NCI-H226 (cell line): ENCODE results near the gene CROCC.

Source experiments
- DNase-seq: peaks from one replicate; pipeline ENCODE4 v3.0.0-alpha.2; 2015

CROCC gene

DNA sequence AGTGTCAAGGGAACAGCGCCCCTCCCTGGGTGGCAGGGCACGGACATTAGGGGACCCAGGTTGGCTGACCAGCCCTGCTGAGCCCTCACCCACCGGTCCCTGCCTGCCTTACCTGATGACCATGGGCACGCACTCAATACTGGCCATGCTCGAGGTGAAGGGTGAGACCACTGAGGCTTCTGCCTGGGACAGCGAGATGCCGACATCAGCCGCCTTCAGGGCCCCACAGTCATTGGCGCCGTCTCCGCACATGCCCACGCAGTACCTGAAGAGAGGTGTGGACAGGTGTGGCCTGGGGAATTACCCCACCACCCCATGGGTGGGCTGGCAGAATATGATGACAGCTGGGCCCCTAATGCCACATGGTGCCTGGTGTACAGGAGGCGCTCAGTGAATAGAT lies 66.5 kb downstream of the CROCC start:
- DNase-seq = no peak

DNA sequence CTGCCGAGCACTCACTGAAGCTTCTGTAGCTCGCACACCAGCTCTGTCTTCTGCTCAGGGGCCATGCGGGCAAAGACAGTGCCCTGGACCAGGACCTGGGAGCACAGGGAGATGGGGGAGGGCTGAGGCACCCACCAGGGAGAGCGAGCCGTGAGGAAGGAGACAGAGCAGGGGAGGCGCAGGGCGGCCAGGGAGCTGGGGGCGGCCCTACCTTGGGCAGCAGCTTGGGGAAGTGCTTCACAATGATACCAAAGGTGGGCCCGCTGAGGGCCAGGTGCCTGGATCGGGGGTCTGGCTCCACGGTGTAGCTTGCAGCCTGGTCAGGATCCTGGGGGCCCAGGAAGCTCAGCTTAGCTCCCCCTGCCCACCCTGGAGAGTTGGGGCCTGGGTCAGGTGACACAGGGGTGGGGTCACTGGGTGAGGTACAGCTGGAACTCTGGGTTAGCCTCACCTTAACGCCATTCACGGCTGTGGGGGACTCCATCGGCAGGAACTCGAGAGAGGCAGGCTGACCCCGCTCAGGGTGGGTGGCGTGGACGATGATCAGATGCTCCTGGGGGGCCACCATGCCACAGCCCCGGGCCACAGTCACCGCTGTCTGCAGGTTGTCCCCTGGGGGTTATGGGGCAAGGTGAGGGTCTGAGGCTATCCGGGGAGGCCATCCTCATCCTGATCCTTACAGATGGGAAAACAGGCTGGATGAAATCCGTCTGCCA lies 68.1 kb downstream of the CROCC start:
- no peak for DNase-seq

DNA sequence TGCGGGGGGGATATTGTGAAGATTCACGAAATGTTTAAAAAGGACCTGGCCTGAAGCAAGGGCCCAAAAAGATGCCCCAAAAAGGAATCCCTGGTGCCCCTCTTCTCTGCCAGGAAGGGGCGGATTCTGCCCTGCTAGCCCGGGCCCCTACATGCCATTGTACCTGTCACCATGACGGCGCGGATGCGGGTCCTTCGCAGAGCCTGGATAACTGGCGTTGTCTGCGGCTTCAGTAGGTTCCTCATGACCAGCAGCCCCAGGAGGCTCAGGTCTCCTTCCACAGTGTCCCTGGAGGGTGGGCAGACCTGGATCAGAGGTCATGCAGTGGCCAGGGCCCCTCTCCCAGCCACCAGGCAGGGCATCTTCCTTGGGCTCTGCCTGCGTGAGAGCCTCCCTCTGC lies 69.8 kb downstream of the CROCC start:
- no peak for DNase-seq

DNA sequence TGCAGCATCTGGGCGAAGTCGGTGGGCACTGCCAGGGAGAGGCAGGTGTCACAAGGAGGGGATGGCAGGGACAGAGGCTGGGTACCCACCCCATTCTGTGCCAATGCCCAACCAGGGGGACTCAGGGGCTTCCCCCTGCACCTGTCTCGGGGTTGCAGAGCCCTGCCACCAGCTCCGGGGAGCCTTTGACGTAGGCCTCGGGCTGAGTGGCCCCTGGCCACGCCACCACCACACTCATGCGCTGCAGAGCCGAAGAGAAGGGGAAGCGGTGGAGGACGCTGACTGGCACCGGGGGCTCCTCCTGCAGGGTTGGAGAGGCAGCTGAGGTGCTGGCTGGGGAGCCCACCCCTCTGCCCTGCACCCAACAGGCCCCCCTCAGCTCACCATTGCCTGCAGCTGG lies 70.4 kb downstream of the CROCC start:
- no peak for DNase-seq

DNA sequence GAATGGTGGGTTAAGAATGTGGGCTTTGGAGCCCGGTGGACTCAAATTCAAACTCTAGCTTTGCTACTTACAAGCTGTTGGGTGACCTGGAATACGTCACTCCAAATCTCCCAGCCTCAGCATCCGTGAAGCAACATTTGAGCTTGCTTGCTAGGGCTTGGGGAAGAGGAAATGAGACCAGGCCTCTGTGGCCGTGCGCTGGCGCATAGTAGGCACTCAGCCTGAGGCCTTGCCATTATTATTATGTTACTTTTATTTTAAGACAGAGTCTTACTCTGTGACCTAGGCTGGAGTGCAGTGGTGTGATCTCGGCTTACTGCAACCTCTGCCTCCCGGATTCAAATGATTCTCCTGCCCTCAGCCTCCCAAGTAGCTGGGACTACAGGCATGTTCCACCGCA lies 70.9 kb downstream of the CROCC start:
- DNase-seq = no peak

DNA sequence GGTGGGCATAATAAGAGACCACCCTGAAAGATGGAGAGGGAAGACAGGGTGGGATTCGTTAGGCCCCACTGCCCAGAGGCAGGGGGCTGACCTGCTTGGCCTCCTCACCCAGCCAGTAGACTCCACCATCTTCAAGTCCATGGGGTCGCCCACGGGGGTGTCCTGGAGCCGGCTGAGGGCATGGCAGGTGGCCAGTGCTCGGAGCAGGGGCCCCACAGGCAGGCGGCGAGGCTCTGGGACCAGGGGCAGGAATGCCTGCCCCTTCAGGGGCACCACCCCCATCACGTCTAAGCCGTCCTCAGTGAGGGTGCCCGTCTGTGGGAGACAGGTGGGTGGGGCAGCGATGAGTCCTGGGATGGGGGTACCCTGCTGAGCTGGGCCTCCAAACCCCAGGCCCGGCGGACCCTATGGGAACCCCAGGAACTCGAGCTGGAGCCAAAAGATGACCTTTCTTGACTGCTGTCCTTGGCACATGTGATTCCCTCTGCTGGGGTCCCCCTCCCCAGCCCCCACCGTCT lies 71.8 kb downstream of the CROCC start:
- no peak for DNase-seq

DNA sequence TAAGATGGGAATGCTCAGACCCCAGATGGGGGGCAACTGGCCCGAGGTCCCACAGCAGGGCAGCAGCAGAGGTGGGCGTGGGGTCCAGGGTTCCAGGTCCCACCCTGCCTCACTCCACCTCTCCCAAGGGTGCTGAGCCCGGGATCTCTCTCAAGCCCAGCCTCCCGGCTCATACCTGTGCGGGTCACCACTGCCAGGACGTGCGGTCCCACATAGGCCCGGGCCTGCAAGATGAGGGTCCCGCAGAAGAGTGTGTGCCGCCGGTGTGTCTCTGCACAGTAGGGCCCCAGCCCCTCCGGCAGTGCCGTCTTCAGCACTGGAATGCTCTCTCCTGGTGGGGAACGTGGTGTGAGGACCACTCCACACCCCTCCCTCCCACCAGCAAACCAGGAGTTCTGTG lies 75.1 kb downstream of the CROCC start:
- DNase-seq = no peak

DNA sequence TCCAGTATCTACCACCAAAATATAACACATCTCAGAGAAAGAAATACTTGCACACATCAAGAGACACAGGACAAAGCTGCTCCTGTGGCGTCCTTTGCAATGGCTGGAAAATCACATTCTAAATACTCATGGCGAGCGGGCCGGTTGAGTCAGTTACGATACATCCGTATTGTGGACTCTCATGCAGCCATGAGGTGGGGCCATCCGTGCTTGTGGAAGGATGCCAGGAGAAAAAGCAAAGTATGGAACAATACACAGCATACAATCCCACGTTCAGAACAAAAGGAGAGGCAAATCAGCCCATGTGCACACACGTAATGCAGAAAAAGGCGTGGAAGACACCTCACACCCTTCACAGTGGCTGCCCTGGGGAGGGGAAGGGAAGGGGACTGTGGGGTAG lies 76.9 kb downstream of the CROCC start:
- no peak for DNase-seq

DNA sequence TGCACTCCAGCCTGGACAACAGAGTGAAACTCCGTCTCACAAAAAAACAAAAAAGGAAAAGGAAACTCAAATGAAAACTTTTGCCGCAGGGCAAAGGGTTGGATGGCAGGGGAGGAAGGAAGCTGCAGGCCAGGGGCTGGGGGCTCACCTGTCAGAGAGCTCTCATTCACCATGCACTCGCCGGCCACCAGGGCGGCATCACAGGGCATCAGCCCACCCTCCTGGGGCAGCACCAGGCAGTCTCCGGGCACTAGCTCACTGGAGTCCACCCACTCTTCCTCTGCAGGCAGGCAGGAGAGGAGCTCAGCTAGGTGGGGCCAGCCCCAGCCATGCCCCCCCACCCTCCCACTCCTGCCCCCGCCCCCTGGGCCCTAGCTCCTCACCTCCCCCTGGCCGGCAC lies 78.1 kb downstream of the CROCC start:
- DNase-seq = no peak

DNA sequence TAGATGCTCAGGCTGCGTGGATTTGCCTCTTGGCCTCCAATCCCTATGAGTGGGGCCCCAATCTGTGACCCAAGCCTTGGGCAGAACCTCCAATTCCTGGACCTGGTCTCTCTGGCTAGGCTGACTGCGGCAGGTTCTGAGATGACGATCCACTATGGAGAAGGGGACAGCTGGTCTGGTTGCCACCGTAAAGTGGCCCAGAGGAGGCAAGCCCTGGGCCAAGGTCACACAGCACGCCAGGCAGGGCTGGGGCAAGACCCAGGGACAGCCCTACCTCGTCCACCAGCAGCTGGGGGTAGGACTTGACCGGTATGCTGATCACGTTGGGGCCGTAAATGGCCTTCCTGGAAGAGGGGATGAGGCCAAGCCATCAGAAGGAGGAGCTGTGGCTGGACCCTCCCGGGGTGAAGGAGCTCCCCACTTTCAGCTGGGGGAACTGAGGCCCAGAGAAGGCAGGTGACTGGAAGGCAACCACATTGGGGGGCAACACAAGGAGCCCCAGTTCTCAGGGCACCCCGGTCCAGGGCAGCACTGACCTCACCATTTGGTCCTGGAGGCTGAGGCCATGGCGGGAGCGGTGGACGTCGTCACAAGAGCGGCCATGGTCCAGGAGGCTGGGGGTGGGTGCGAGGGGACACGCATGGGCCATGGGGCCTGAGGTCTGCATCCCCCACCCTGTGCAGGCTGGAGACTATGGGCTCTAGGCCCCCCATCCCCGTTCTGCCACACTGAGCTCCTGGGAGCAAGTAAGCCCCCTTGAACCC lies 80.2 kb downstream of the CROCC start:
- DNase-seq = no peak

DNA sequence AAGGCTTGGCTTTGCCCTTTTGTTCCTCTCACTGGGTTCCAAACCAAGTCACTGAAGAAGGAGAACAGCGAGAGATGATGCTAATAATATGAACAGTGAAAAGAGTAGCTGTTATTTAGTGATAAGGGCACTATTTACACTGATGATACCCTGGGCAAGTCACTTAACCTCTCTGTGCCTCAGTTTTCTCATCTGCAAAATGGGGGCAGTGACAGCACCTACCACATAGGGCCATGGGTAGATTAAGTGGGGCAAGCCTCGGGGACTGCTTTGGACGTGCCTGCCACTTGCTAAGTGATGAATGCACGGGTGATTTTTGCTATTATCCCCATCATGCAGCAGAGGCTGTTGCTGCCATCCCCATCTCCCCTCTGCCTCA lies 80.8 kb downstream of the CROCC start:
- no peak for DNase-seq

DNA sequence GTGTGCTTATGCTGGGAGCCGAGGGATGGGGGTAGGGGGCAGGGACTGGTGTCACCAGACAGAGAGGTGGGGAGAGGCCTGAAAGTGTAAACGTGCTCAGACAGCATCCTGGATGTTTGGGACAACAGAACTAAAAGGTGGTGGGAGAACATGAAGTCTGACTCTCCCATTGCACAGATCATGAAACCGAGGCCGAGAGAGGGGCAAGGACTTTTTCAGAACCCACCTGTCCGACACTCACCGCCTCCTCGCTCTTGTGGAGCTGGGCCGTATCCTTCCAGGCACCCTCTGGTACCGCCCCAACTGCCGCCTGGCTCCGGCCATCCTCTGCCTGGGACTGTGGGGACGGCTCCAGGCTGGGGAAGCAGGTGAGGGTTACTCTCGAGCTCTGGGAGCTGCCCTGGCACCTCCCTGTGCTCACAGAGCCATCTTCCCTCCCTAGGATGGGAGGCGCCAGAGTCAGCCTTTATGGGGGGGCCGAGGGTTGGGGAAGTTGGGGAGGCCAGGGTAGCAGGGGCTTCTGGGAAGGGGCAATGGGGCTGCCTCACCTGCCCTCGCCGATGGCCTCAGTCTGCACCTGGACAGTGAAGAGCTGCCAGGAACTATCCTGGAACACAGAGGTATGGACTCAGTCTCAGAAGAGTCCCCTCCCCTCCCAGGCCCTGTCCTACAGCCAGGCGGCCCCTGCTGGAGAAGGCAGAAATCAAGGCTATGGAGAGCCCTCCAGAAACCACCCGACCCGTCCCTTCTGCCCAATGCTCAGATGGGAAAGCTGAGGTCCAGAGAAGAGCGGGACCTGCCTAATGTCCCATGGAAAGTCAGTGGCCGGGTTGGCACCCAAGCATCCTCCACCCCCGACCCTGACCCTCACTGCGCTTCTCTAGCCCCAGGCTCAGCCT lies 83.0 kb downstream of the CROCC start:
- DNase-seq = no peak

DNA sequence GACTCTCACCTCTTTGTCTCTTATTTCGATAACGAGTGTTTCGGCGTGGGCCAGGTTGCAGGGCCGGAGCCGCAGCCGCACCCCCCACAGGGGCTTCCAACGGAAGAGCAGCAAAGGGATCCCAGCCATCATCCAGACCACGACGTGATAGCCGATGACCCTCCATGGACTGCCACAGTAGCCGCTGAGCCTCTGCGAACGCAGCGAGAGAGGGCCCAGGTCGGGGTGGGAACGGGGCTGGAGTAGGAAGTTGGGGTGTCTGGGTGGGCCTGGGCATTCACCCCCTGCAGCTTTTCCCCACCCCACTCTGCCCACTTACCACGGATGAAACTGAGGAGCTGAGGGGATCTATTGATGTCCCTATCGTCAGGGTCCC lies 83.6 kb downstream of the CROCC start:
- no peak for DNase-seq

DNA sequence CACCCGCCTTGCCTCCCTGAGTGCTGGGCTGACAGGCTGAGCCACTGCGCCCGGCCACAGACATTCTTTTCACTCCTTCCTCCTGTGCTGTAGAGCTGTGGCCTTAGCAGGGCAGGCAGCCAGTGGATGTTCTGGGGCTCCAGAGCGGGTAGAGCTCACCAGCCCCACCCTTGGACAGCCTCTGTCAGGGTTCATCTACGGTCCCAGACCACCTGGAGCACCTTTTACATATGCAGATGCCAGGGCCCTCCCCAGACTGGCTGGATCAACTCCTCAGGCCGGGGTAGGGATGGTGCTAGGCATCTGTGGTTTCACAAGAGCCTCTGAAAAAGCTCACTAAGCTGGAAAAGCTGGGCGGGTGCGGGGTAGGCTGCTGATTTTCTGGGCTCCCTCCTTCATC lies 85.4 kb downstream of the CROCC start:
- no peak for DNase-seq

DNA sequence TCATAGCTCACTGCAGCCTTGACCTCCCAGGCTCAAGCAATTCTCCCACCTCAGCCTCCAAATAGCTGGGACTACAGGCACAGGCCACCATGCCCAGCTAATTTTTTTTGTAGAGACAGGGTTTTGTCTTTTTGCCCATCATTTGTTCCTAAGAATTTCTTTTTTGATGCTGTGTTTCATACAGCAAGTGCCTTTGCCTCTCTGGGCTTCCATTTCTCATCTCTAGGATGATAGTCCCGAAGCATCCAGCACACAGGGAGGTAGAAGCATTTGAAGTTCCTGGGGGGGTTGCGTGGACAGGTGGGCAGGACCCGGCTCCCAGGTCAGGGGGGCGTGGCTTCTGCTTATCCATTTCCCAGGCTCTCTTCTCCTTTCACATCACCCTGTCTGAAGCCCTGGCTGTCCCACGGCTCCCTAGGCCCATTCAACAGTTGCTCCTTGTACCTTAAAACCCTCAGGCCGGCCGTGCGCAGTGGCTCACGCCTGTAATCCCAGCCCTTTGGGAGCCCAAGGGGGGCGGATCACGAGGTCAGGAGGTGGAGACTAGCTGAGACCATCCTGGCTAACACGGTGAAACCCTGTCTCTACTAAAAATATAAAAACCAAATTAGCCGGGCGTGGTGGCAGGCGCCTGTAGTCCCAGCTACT lies 86.6 kb downstream of the CROCC start:
- no peak for DNase-seq

DNA sequence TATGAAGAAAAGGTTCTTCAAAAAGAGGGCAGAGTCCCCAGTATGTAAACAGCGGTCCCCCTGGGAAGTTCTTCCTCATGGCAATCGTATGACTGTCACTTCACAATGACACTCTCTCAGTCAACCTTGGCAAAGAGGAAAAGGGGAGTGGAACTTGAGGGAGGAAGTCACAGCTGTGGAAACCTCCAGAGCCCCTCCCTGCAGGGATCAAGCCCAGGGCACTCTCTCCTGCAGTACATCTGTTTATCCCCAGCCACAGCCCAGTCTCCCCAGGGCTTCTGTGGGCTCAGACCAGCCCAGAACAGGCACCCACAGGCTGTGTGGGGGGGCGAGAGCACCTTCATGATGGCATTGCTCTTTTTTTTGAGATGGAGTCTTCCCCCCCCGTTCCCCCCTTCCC lies 88.0 kb downstream of the CROCC start:
- DNase-seq = no peak

DNA sequence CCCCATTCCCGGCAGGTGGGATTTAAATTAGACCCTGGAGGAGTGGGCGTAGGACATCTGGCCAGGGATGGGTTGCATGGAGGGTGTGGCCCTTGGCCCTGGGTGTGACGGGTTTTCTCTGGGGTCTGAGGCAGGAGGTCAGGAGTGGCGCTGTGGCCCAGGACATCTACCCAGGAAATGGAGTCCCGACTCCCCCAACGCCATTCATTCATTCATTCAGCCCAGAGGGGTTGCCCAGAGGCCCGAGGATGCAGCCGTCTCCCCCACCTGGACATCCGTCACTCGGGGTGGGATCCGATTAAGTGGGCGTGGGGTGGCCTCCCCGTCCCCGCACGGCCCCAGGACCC lies 89.3 kb downstream of the CROCC start:
- DNase-seq = no peak

DNA sequence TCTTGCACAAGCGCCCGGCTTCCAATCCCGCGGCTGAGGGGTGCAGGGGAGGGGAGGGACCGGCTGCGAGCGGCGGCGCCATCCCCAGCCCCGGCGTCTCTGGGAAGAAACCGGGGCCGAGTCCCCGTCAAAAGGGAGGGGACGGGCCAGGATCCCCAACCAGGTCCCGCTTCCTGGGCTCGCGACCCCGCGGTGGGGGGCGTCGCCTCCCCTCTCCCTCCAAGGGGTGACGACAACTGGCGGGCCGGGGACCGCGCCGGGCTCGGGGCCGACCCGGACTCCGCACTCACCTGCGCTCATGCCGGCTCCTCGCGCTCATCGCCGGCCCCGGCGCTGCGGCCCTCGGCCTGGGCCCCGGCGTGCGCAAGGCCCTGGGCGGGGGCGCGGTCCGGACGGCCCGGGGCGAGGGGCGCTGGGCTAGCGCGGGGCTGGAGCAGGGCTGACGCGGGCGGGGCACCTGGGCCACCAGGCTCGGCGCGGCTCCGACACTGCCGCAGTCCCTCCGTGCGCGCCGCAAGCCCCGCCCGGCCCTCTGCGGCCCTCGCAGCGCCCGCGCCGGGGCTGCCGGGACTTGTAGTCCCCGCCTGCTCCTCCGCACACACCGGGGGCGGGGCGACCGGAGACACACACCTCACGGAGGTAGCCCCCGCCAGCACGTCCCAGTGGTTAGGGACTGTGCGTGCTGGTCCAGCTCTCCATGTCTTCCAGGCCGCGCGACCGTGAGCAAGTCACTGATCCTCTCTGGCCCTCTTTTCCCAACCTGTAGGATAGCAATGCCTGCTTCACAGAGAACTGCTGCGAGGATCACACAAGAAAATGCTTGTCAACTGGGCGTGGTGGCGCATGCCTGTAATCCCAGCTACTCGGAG lies 89.9 kb downstream of the CROCC start, which contains the start of gene ATP13A2:
ATP13A2 (minus strand) TSS at position 490 of the 869 bp plus-strand sequence; CDS start at position 300, 190 bp downstream.
- DNase-seq = peak; percentile 72

DNA sequence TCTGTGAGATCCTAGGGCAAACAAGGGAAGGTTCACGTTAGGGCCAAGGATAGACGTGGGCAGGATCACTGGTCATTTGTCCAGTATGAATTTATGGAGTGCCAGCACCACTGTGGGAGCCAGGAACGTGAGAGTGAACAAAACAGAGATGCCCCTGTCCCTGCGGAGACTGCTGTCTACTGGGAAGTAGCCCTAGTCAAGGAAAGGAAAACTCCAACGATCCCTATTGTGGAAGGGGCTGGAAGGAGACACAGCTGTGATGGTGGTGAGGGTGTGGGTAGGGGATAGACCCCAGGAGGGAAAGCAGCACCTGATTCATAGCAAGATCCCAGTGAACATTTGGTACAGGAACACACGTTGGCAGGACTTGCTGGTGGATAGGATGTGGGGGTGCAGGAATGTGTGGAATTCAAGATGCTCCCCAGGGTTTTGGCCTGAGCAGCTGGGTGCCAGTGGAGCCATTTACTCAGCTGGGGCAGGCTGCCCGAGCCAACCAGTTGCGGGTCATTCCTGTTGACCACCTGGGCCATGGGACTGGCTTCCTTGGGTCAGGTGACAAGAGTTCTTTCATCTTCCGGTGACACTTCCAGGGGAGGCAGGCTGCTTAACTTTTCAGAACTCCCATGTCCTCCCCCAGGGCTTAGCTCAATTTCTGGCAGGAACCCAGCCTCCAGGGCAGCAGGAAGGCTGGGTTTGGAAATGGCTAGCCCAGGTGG lies 91.2 kb downstream of the CROCC start:
- DNase-seq = peak; percentile 61

DNA sequence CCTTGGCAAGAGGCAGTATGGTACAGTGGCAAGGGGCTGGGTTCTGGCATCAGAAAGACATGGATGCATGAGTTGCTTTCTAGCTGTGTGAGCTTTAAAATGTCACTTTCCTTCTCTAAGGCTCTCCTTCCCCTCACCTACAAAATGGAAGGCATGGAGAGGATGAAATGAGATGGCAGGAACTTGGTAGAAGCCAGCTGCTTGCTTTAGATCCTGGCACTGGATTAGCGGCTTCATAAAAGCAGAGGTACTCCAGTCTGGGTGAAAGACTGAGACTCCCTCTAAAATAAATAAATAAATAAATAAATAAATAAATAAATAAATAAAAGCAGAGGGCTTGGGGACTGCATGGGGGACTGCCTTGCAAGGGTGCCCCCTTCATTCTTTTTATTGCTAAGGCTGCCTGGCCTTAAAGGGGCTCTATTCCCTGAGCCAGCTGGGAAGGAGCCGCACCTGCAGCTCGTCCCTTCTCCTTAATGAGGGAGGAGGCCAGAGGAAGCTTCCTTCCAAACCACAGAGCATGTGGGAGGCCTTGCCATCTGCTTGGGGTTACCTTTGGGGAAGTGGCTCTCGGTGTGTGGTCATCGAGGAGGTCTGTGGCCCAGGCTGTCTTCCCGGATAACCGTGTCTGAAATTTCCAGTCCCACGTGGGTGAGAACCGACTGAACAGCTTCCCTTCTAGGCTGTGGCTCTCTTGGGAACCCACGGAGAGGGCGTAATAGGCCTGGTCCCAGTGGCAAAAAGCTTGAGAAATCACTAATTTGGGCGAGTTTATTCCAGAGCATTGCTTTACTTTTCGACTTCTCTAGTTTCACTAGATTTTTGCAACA lies 92.0 kb downstream of the CROCC start:
- no peak for DNase-seq
